ENCODE data around the gene CEP72. TPM values are rescaled to one million over a fixed set of nuclear protein-coding genes. Genes with fewer than 3 reads are reported as not detected.
"Not testable (repeated sequence)": the region's sequence is repeated elsewhere in the genome, so short reads cannot be mapped to it uniquely, and the experiment has no call there.

Gene CEP72
- total and polyA plus RNA-seq, 2 of the 13 experiments (the other 11 are each of a cell fraction or from before 2014, with no cell fraction given), result 3.4 to 9.4 TPM

GRCh38 chr5:696753-697702 is 84.9 kb downstream of the CEP72 start:
- H3K9me3 ChIP-seq (ENCODE audit: low read length); H3K79me2 ChIP-seq (ENCODE audit: insufficient read depth, low read length); CTCF ChIA-PET (ENCODE audit: low intra/inter-chr PET ratio, low total read pairs); H3K9ac ChIP-seq (ENCODE audit: insufficient read depth, low read depth, low read length); POLR2A ChIA-PET; H4K20me1 ChIP-seq (ENCODE audit: insufficient read depth, low read length); FAIRE-seq; DNase-seq (ENCODE audit: low spot score); in situ Hi-C loops (cut with HindIII; ENCODE audit: extremely low pct_ligation_motif_present, low pct_unique_long_range_greater_than_20kb); H3K36me3 ChIP-seq (replicated peaks in 1 of 2; ENCODE audit: control insufficient read depth in 1 of 2, insufficient read depth in 2 of 2, low read length in 2 of 2); H2AFZ ChIP-seq (ENCODE audit: low read length); H3K27ac ChIP-seq (ENCODE audit: extremely low read length, insufficient read depth, low read length); H3K4me1 ChIP-seq (ENCODE audit: insufficient read depth, low read length); BruUV-seq (replicated peaks); H3K4me3 ChIP-seq (replicated peaks in 1 of 3; ENCODE audit: insufficient read depth in 1 of 3, low read depth in 2 of 3, low read length in 3 of 3); ATAC-seq; H3K4me2 ChIP-seq (ENCODE audit: low read depth, low read length); intact Hi-C loops (cut with micrococcal nuclease; ENCODE audit: unreplicated experiment): not testable (repeated sequence)
- TF ChIP-seq MNT (IDR thresholded peaks at IDR 0.05), result peak; percentile 60
- WGBS (ENCODE audit: low lambda C conversion rate), result 39% methylated on average over 9 of the region's 21 CpGs
- peaks cover 3 to 14% of the 10 kb centered on the region in 2 experiments; a peak in 3 of 5 replicates for H3K27me3 ChIP-seq (ENCODE audit: control insufficient read depth in 1 of 2, insufficient read depth in 2 of 2, low read length in 2 of 2)

Other genes starting within 250 kb of the CEP72 start
- 16.0 and 20.5 TPM in 2 replicates for gene EXOC3, start 169.2 kb upstream of the CEP72 start, total RNA-seq (2016; rRNA removed; fragmentation: Illumina TruSeq; extraction: Trizol)
- gene EXOC3, start 169.2 kb upstream of the CEP72 start, polyA plus RNA-seq (2011; rRNA removed), result 9.2 and 11.8 TPM in 2 replicates
- gene SLC9A3, start 87.9 kb upstream of the CEP72 start, total RNA-seq (2016; rRNA removed; fragmentation: Illumina TruSeq; extraction: Trizol), result 1.2 and 1.8 TPM in 2 replicates
- gene SLC9A3, start 87.9 kb upstream of the CEP72 start, polyA plus RNA-seq (2011; rRNA removed), result 1.5 and 1.9 TPM in 2 replicates
- gene TPPP, start 81.0 kb downstream of the CEP72 start, total RNA-seq (2016; rRNA removed; fragmentation: Illumina TruSeq; extraction: Trizol), result 0.04 TPM in 1 of 2 replicates, not detected in the other
- gene TPPP, start 81.0 kb downstream of the CEP72 start, polyA plus RNA-seq (2011; rRNA removed), result 0.05 and 0.07 TPM in 2 replicates
- gene ZDHHC11B, start 172.4 kb downstream of the CEP72 start, total RNA-seq (2016; rRNA removed; fragmentation: Illumina TruSeq; extraction: Trizol), result 0.11 TPM in 1 of 2 replicates, not detected in the other
- 0.07 and 0.12 TPM in 2 replicates for gene ZDHHC11B, start 172.4 kb downstream of the CEP72 start, polyA plus RNA-seq (2011; rRNA removed)
- gene ZDHHC11, start 238.6 kb downstream of the CEP72 start, total RNA-seq (2016; rRNA removed; fragmentation: Illumina TruSeq; extraction: Trizol), result 1.4 and 4.0 TPM in 2 replicates
- 2.1 and 2.2 TPM in 2 replicates for gene ZDHHC11, start 238.6 kb downstream of the CEP72 start, polyA plus RNA-seq (2011; rRNA removed)

Data from HepG2 (cell line).